ENCODE measurements around the gene HSD11B2.

- no peak for TF ChIP-seq SIN3A (IDR thresholded peaks at IDR 0.05; ENCODE audit: borderline replicate concordance, insufficient read depth, low read length)
- no peak for TF ChIP-seq REST (IDR thresholded peaks at IDR 0.05; ENCODE audit: insufficient read depth in 1 of 2, low read depth in 2 of 2, low read length in 2 of 2)
- no peak for TF ChIP-seq POLR2AphosphoS5 (IDR thresholded peaks at IDR 0.05; ENCODE audit: low read depth, low read length)
- no peak for TF ChIP-seq TAF1 (IDR thresholded peaks at IDR 0.05; ENCODE audit: borderline replicate concordance, insufficient read depth, low read length)
Observed at GRCh38 chr16:67399218-67399733, 31.6 kb upstream of the HSD11B2 start.

All from PFSK-1 (cell line).